Mesendoderm (in vitro differentiated cells): ENCODE results near the gene BBIP1.

Experiments used
- DNase-seq: peaks from one replicate; pipeline ENCODE4 v3.0.0; 2013
- H2AK5ac ChIP-seq: 2 replicates; pipeline ENCODE4 v1.6.1; 2013; ENCODE audit warnings: low read length, inconsistent platforms
- H2BK120ac ChIP-seq: 2 replicates; pipeline ENCODE4 v1.6.1; 2013; ENCODE audit warnings: low read depth, mild to moderate bottlenecking, low read length, moderate library complexity, mixed read lengths
- H2BK15ac ChIP-seq: replicated peaks from 2 replicates; pipeline ENCODE4 v1.6.1; 2013; ENCODE audit warnings: low read depth, mild to moderate bottlenecking, moderate library complexity
- H2BK5ac ChIP-seq: 2 replicates; pipeline ENCODE4 v1.6.1; 2013; ENCODE audit warnings: low read length, inconsistent platforms
- H3K18ac ChIP-seq: 2 replicates; pipeline ENCODE4 v1.6.1; 2013; ENCODE audit warnings: mild to moderate bottlenecking, low read length, mixed read lengths
- H3K23ac ChIP-seq: one replicate; pipeline ENCODE4 v1.6.1; 2013; ENCODE audit warnings: low read length
- H3K27ac ChIP-seq: 2 replicates; pipeline ENCODE4 v1.5.1; 2013; ENCODE audit warnings: low read depth, mild to moderate bottlenecking, inconsistent platforms, low read length, moderate library complexity
- H3K27me3 ChIP-seq: 2 replicates; pipeline ENCODE4 v1.6.1; 2013; ENCODE audit warnings: low read length, control low read depth, mild to moderate bottlenecking, inconsistent platforms; ENCODE audit not compliant: insufficient read depth, poor library complexity
- H3K36me3 ChIP-seq: 2 replicates; pipeline ENCODE4 v1.6.1; 2013; ENCODE audit warnings: low read length, inconsistent platforms; ENCODE audit not compliant: control insufficient read depth, insufficient read depth
- H3K4ac ChIP-seq: one replicate; pipeline ENCODE4 v1.6.1; 2013; ENCODE audit warnings: low read depth, mild to moderate bottlenecking, low read length, moderate library complexity
- H3K4me1 ChIP-seq: 2 replicates; pipeline ENCODE4 v1.6.1; 2013; ENCODE audit warnings: low read depth, low read length, inconsistent platforms; ENCODE audit not compliant: control insufficient read depth
- H3K4me2 ChIP-seq: 2 replicates; pipeline ENCODE4 v1.6.1; 2013; ENCODE audit warnings: low read length
- H3K4me3 ChIP-seq: 2 replicates; pipeline ENCODE4 v1.5.1; 2013; ENCODE audit warnings: mild to moderate bottlenecking, low read length
- H3K56ac ChIP-seq: one replicate; pipeline ENCODE4 v1.6.1; 2013; ENCODE audit warnings: low read length
- H3K79me1 ChIP-seq: 2 replicates; pipeline ENCODE4 v1.6.1; 2013; ENCODE audit warnings: low read length, inconsistent platforms
- H3K79me2 ChIP-seq: 2 replicates; pipeline ENCODE4 v1.6.1; 2013; ENCODE audit warnings: mild to moderate bottlenecking, low read length; ENCODE audit not compliant: control insufficient read depth, insufficient read depth
- H3K9ac ChIP-seq: 2 replicates; pipeline ENCODE4 v1.6.1; 2013; ENCODE audit warnings: low read length, inconsistent platforms
- H4K5ac ChIP-seq: one replicate; pipeline ENCODE4 v1.6.1; 2013; ENCODE audit warnings: low read length
- H4K8ac ChIP-seq: one replicate; pipeline ENCODE4 v1.6.1; 2013; ENCODE audit warnings: low read depth, mild to moderate bottlenecking, control low read depth, low read length, moderate library complexity
- WGBS: extraction: QIAGEN DNeasy Blood & Tissue Kit; methylation state at CpG from one replicate; pipeline ENCODE4 v1.1.7; 2013; ENCODE audit warnings: low lambda C conversion rate, missing lambda C conversion rate; ENCODE audit not compliant: insufficient coverage; ENCODE audit errors: extremely low coverage; 5-methylcytosine and 5-hydroxymethylcytosine counted together

The BBIP1 gene

GRCh38 chr10:110861930-110862649, 56.9 kb downstream of the BBIP1 start:
- no peak overlapping the region for H2AK5ac ChIP-seq
- peaks cover 5% of the 10 kb centered on the region for H3K4me1 ChIP-seq
- no peak overlapping the region for H3K23ac ChIP-seq
- H3K27me3 ChIP-seq: no peaks in the 10 kb centered on the region
- no peak overlapping the region for H3K27ac ChIP-seq
- no peak overlapping the region for H2BK5ac ChIP-seq
- H4K5ac ChIP-seq: no peak overlapping the region
- no peak overlapping the region for H3K4me3 ChIP-seq
- no peak overlapping the region for H3K4me2 ChIP-seq
- H4K8ac ChIP-seq: no peak overlapping the region
- H3K9ac ChIP-seq: no peak overlapping the region
- H3K18ac ChIP-seq: no peak overlapping the region
- WGBS: no CpG with 5 or more reads among the region's 6 CpGs
- H3K79me1 ChIP-seq: no peaks in the 10 kb centered on the region
- no peak overlapping the region for H3K4ac ChIP-seq
- no peak overlapping the region for H3K56ac ChIP-seq
- DNase-seq: no peak
- H3K36me3 ChIP-seq: no peaks in the 10 kb centered on the region
- H2BK15ac ChIP-seq: no peak overlapping the region
- no peak overlapping the region for H2BK120ac ChIP-seq
- no peaks in the 10 kb centered on the region for H3K79me2 ChIP-seq

- no peak overlapping the region for H4K5ac ChIP-seq
- H2AK5ac ChIP-seq: no peak overlapping the region
- no peak overlapping the region for H3K23ac ChIP-seq
- H3K4me3 ChIP-seq: no peak overlapping the region
- H2BK5ac ChIP-seq: no peak overlapping the region
- no peak overlapping the region for H3K9ac ChIP-seq
- no CpG with 5 or more reads among the region's 2 CpGs for WGBS
- no peak overlapping the region for H3K4me2 ChIP-seq
- H3K79me1 ChIP-seq: no peaks in the 10 kb centered on the region
- no peak overlapping the region for H3K18ac ChIP-seq
- no peak overlapping the region for H2BK120ac ChIP-seq
- peaks cover 5% of the 10 kb centered on the region for H3K4me1 ChIP-seq
- no peak overlapping the region for H4K8ac ChIP-seq
- H3K56ac ChIP-seq: no peak overlapping the region
- no peaks in the 10 kb centered on the region for H3K27me3 ChIP-seq
- no peak overlapping the region for H3K27ac ChIP-seq
- no peaks in the 10 kb centered on the region for H3K36me3 ChIP-seq
- H2BK15ac ChIP-seq: no peak overlapping the region
- H3K79me2 ChIP-seq: no peaks in the 10 kb centered on the region
- no peak overlapping the region for H3K4ac ChIP-seq
- no peak for DNase-seq
These were observed 57.5 kb downstream of the BBIP1 start for GRCh38 chr10:110861476-110861875.

- peak overlapping the region; percentile 20 for H3K4ac ChIP-seq
- DNase-seq: no peak
- H3K79me2 ChIP-seq: no peaks in the 10 kb centered on the region
- no peak overlapping the region for H3K56ac ChIP-seq
- H3K4me2 ChIP-seq: no peak overlapping the region
- no peak overlapping the region for H4K5ac ChIP-seq
- no peak overlapping the region for H2AK5ac ChIP-seq
- H4K8ac ChIP-seq: no peak overlapping the region
- H3K4me3 ChIP-seq: no peak overlapping the region
- no peak overlapping the region for H3K27ac ChIP-seq
- H3K4me1 ChIP-seq: peaks cover 5% of the 10 kb centered on the region
- no peak overlapping the region for H2BK5ac ChIP-seq
- no peak overlapping the region for H3K9ac ChIP-seq
- H2BK15ac ChIP-seq: no peak overlapping the region
- no peak overlapping the region for H3K23ac ChIP-seq
- no peaks in the 10 kb centered on the region for H3K79me1 ChIP-seq
- H3K27me3 ChIP-seq: no peaks in the 10 kb centered on the region
- H3K36me3 ChIP-seq: no peaks in the 10 kb centered on the region
- H3K18ac ChIP-seq: no peak overlapping the region
- WGBS: no CpG with 5 or more reads among the region's 7 CpGs
- no peak overlapping the region for H2BK120ac ChIP-seq
These were observed 58.3 kb downstream of the BBIP1 start for GRCh38 chr10:110860576-110861241.

- H4K5ac ChIP-seq: no peak overlapping the region
- H3K18ac ChIP-seq: no peak overlapping the region
- WGBS: no CpG with 5 or more reads among the region's 1 CpG
- no peak overlapping the region for H2BK120ac ChIP-seq
- no peak overlapping the region for H3K27ac ChIP-seq
- H3K56ac ChIP-seq: no peak overlapping the region
- H4K8ac ChIP-seq: no peak overlapping the region
- no peaks in the 10 kb centered on the region for H3K36me3 ChIP-seq
- no peaks in the 10 kb centered on the region for H3K79me2 ChIP-seq
- H3K4ac ChIP-seq: no peak overlapping the region
- no peaks in the 10 kb centered on the region for H3K79me1 ChIP-seq
- no peak overlapping the region for H2BK5ac ChIP-seq
- no peaks in the 10 kb centered on the region for H3K27me3 ChIP-seq
- no peak overlapping the region for H2BK15ac ChIP-seq
- H3K4me1 ChIP-seq: peaks cover 5% of the 10 kb centered on the region
- H3K4me2 ChIP-seq: no peak overlapping the region
- no peak for DNase-seq
- no peak overlapping the region for H3K4me3 ChIP-seq
- no peak overlapping the region for H2AK5ac ChIP-seq
- H3K9ac ChIP-seq: no peak overlapping the region
- no peak overlapping the region for H3K23ac ChIP-seq
These were observed 59.0 kb downstream of the BBIP1 start for GRCh38 chr10:110859973-110860376.

- no peaks in the 10 kb centered on the region for H3K79me2 ChIP-seq
- no peak for DNase-seq
- peak overlapping the region; percentile 8 for H2BK15ac ChIP-seq
- no peak overlapping the region for H4K5ac ChIP-seq
- H2AK5ac ChIP-seq: peak overlapping the region; percentile 15
- H3K4me3 ChIP-seq: no peak overlapping the region
- H4K8ac ChIP-seq: no peak overlapping the region
- H3K23ac ChIP-seq: no peak overlapping the region
- H3K56ac ChIP-seq: no peak overlapping the region
- no peak overlapping the region for H3K27ac ChIP-seq
- no peak overlapping the region for H3K4me2 ChIP-seq
- no peaks in the 10 kb centered on the region for H3K36me3 ChIP-seq
- H3K4ac ChIP-seq: no peak overlapping the region
- WGBS: no CpG with 5 or more reads among the region's 6 CpGs
- H3K27me3 ChIP-seq: no peaks in the 10 kb centered on the region
- H3K9ac ChIP-seq: no peak overlapping the region
- no peaks in the 10 kb centered on the region for H3K79me1 ChIP-seq
- peaks cover 5% of the 10 kb centered on the region for H3K4me1 ChIP-seq
- peak overlapping the region; percentile 1 for H2BK120ac ChIP-seq
- peak overlapping the region; percentile 52 for H3K18ac ChIP-seq
- no peak overlapping the region for H2BK5ac ChIP-seq
These were observed 59.6 kb downstream of the BBIP1 start for GRCh38 chr10:110859206-110859972.
